Activated naive CD8-positive, alpha-beta T cell treated with anti-CD3 and anti-CD28 coated beads, Interleukin-2, amount 10 ng/mL, durations not matched to agents 7 days and 5 days (primary cell): ENCODE data around the gene PJA1. TPM values are rescaled to one million over a fixed set of nuclear protein-coding genes. Genes with fewer than 3 reads are reported as not detected.
A peak's percentile ranks its signal among the peaks of the same experiment; 100 is the strongest.

Experiments used
- ATAC-seq: fragments of 150-1000 bp; cut with Tn5 transposase; one replicate; pipeline ENCODE4 v1.10.0; 2021; ENCODE audit warnings: low read depth, moderate library complexity
- POLR2A ChIA-PET: fragments of 350-600 bp; sonication (Branson Sonifier 250); formaldehyde crosslinking; loops from one replicate; lab custom pipeline; 2021; ENCODE audit warnings: antibody characterized with exemption; lab: Charles Lee
- DNase-seq: peaks from one replicate; pipeline ENCODE4 v3.0.0; 2021
- H3K27ac Mint-ChIP-seq: one replicate; pipeline ENCODE4 v1.8.0; 2022; ENCODE audit warnings: mild to moderate bottlenecking, mixed read lengths
- H3K27me3 Mint-ChIP-seq: one replicate; pipeline ENCODE4 v1.8.0; 2022; ENCODE audit warnings: mild to moderate bottlenecking, moderate library complexity, mixed read lengths
- H3K36me3 Mint-ChIP-seq: one replicate; pipeline ENCODE4 v1.8.0; 2021; ENCODE audit warnings: mild to moderate bottlenecking, mixed read lengths
- H3K4me1 Mint-ChIP-seq: one replicate; pipeline ENCODE4 v1.8.0; 2021; ENCODE audit warnings: mixed read lengths
- H3K4me3 Mint-ChIP-seq: one replicate; pipeline ENCODE4 v1.8.0; 2022; ENCODE audit warnings: mild to moderate bottlenecking, moderate library complexity, mixed read lengths
- H3K9me3 Mint-ChIP-seq: one replicate; pipeline ENCODE4 v1.8.0; 2021; ENCODE audit warnings: mixed read lengths
- total RNA-seq, 2 experiments: library from RNA; stranded (reverse); gene quantifications; one replicate each; pipeline ENCODE4 v1.2.3, GENCODE V29; 2021

PJA1 gene
- total RNA-seq, 2 experiments from 2014 or later: 22.4 to 23.9 TPM

GRCh38 chrX:69185886-69186285 is 20.6 kb upstream of the PJA1 start:
- DNase-seq: no peak
- Mint-ChIP-seq H3K4me1 (no peaks in the 10 kb centered on the region), H3K27me3 (peaks cover 5% of the 10 kb centered on the region), H3K9me3 (no peaks in the 10 kb centered on the region), H3K4me3 (no peak overlapping the region), H3K27ac (no peak overlapping the region), H3K36me3 (no peaks in the 10 kb centered on the region)
- POLR2A ChIA-PET: no interaction called here
- no peak for ATAC-seq

- Mint-ChIP-seq H3K27me3 (peaks cover 6% of the 10 kb centered on the region), H3K36me3 (no peaks in the 10 kb centered on the region), H3K9me3 (no peaks in the 10 kb centered on the region), H3K27ac (no peak overlapping the region), H3K4me1 (no peaks in the 10 kb centered on the region), H3K4me3 (no peak overlapping the region)
- POLR2A ChIA-PET: no interaction called here
- DNase-seq (no peak), ATAC-seq (no peak)
Measured at GRCh38 chrX:69185141-69185540, 19.9 kb upstream of the PJA1 start.

DNA sequence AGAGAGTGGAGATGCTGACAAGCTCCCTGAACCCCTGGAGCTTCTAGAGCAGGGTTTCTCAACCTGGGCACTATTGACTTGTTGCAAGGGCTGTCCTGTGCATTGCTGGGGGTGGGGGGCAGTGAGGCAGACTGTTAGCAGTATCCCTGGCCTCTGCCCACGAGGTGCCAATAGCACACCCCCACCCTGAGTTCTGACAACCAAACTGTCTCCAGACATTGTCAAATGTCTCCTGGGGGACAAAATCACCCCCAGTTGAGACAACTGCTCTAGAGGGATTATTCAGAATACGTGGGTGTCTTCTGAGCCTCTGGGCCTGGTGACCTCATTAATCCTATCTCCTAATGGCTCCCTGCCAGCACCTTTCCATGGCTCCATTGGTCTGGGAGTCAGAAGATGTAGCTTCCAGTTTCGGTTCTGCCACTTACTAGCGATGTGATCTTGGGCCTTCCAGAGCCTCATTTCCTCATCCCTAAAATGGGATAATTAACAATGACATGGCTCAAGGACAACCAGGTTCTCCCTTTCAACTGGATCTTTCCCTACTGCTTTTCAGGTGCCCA is 17.6 kb upstream of the PJA1 start:
- no peak overlapping the region for H3K27ac Mint-ChIP-seq

GRCh38 chrX:69179380-69179911 is 14.2 kb upstream of the PJA1 start:
- H3K27ac Mint-ChIP-seq: no peak overlapping the region
- POLR2A ChIA-PET: no interaction called here
- H3K36me3 Mint-ChIP-seq: no peaks in the 10 kb centered on the region
- peaks cover 8% of the 10 kb centered on the region for H3K27me3 Mint-ChIP-seq
- DNase-seq (no peak), ATAC-seq (no peak)
- H3K4me1 Mint-ChIP-seq: no peaks in the 10 kb centered on the region
- H3K4me3 Mint-ChIP-seq: no peak overlapping the region
- no peaks in the 10 kb centered on the region for H3K9me3 Mint-ChIP-seq

More for the DNA sequence above, 17.6 kb upstream of the PJA1 start:
- no peak for DNase-seq
- POLR2A ChIA-PET: no interaction called here
- Mint-ChIP-seq H3K36me3 (no peaks in the 10 kb centered on the region), H3K9me3 (no peaks in the 10 kb centered on the region), H3K4me1 (no peaks in the 10 kb centered on the region), H3K27me3 (peaks cover 8% of the 10 kb centered on the region), H3K4me3 (no peak overlapping the region)
- no peak for ATAC-seq

DNA sequence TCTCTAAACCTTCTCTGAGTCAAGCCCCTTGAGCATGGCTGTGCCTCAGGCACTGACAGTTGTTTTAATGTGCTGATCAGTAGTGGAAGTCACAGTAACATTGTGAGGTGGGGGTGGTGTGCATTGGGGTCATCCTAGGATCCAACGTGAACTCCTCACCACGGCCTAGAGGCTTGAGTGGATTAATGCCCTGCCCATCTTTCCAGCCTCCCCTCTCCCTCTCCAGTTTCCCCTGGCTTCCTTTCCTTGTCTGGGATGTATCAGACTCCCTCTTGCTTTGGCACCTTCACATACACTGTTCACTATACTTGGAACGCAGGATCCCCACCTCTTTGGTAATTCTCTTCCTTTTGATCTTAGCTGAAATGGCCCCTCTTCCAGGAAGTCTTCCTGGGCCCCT is 13.3 kb upstream of the PJA1 start:
- POLR2A ChIA-PET: no interaction called here
- Mint-ChIP-seq H3K9me3 (no peaks in the 10 kb centered on the region), H3K27ac (no peak overlapping the region), H3K27me3 (peaks cover 8% of the 10 kb centered on the region), H3K4me1 (no peaks in the 10 kb centered on the region), H3K4me3 (no peak overlapping the region), H3K36me3 (no peaks in the 10 kb centered on the region)
- no peak for DNase-seq
- ATAC-seq: no peak

DNA sequence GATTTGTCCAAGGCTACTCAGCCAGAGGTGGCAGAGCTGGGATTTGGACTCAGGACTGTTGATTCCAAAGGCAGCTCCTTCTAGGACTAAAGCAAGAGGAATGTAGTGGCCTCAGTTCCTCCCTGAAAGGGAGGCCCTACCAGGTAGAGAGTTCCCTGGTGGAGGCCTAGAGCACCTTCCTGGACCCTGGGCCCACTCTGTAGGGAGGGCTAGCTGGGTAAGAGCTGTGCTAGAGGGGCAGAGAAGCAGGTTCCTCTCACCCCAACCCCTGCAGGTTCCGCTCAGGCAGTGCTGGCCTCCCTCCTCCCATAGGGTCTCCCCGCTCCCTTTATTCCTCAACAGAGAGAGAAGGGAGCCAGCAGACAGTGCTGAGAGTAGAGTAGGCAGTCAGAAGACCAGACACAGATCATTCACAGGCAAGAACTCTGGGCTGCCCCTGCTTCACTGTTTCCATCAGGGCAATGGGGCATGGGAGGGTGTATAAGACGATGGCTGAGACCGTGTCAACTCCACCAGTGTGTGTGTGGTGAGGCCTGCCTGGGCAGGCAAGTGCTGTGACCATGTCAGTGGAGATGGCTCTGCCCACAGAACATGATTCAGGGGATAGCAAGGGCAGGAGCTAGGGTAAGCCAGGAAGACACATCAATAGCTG is 12.4 kb upstream of the PJA1 start:
- no peak for ATAC-seq
- peaks cover 8% of the 10 kb centered on the region for H3K27me3 Mint-ChIP-seq
- DNase-seq: no peak
- H3K9me3 Mint-ChIP-seq: no peaks in the 10 kb centered on the region
- H3K36me3 Mint-ChIP-seq: no peaks in the 10 kb centered on the region
- H3K4me3 Mint-ChIP-seq: no peak overlapping the region
- H3K27ac Mint-ChIP-seq: no peak overlapping the region
- no peaks in the 10 kb centered on the region for H3K4me1 Mint-ChIP-seq
- POLR2A ChIA-PET: no interaction called here

DNA sequence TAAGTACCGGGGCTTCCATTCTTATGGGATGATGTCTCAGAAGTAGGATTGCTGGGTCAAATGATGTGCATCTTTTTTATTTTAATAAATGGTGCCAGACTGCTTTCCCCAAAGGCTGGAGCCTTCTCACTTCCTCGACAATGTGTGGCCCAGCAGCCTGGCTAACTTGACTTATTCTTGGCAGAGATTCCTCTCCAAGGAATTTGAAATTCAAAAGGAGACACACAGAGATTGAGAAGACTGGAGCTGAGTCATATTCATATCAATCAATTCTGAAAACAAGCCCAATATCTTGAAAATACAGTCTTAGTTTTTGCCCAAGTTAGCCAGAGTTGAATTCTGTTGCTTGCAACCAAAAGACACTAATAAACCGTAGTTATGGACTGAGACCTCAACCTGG is 10.8 kb upstream of the PJA1 start:
- no peak overlapping the region for H3K27ac Mint-ChIP-seq
- DNase-seq (no peak), ATAC-seq (no peak)
- H3K9me3 Mint-ChIP-seq: no peaks in the 10 kb centered on the region
- H3K4me3 Mint-ChIP-seq: no peak overlapping the region
- POLR2A ChIA-PET: no interaction called here
- H3K27me3 Mint-ChIP-seq: peaks cover 9% of the 10 kb centered on the region
- H3K36me3 Mint-ChIP-seq: no peaks in the 10 kb centered on the region
- no peaks in the 10 kb centered on the region for H3K4me1 Mint-ChIP-seq

DNA sequence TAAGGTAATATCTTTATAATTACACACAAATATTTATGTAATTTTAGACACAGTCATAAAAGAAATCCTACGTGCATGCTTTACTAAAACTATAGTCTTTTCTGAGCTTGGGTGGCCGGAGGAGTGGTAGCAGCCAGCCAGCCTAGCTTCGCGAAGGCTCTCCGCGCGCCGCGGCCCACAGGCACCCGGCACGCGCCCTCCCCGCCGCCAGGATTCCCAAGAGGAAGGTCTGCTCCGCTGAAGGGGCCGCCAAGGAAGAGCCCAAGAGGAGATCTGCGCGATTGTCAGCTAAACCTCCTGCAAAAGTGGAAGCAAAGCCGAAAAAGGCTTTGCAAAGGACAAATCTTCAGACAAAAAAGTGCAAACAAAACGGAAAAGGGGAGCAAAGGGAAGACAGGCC is 8.7 kb upstream of the PJA1 start:
- DNase-seq: no peak

GRCh38 chrX:69172937-69173336 is 7.7 kb upstream of the PJA1 start:
- no peaks in the 10 kb centered on the region for H3K36me3 Mint-ChIP-seq
- H3K9me3 Mint-ChIP-seq: no peaks in the 10 kb centered on the region
- no peak overlapping the region for H3K27ac Mint-ChIP-seq
- H3K4me3 Mint-ChIP-seq: no peak overlapping the region
- peaks cover 5% of the 10 kb centered on the region for H3K27me3 Mint-ChIP-seq
- no peaks in the 10 kb centered on the region for H3K4me1 Mint-ChIP-seq
- POLR2A ChIA-PET: no interaction called here
- no peak for ATAC-seq
- DNase-seq: no peak

More for the DNA sequence above, 8.7 kb upstream of the PJA1 start:
- no peak for ATAC-seq
- H3K4me1 Mint-ChIP-seq: no peaks in the 10 kb centered on the region
- no peaks in the 10 kb centered on the region for H3K36me3 Mint-ChIP-seq
- POLR2A ChIA-PET: no interaction called here
- no peak overlapping the region for H3K27ac Mint-ChIP-seq
- peaks cover 5% of the 10 kb centered on the region for H3K27me3 Mint-ChIP-seq
- no peak overlapping the region for H3K4me3 Mint-ChIP-seq
- H3K9me3 Mint-ChIP-seq: no peaks in the 10 kb centered on the region

DNA sequence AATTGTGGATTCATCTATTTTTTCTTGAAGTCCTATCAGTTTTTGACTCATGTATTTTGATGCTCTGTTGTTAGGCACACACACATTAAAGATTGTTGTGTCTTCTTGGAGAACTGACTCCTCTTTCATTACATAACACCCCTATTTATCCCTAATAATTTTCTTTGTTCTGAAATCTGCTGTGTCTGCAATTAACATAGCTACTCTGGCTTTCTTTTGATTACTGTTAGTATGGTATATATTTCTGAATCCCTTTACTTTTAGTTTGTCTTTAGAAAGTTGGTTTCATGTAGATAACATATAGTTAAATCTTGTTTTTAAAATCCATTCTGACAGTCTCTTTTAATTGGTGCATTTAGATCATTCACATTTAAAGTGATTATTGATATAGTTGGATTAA is 5.1 kb upstream of the PJA1 start:
- peaks cover 1% of the 10 kb centered on the region for H3K4me1 Mint-ChIP-seq
- POLR2A ChIA-PET: interaction anchor here (0.6 kb wide), 1 partner anchor 10 kb away, joined by 3 read pairs; no protein-coding TSS in a partner anchor

DNA sequence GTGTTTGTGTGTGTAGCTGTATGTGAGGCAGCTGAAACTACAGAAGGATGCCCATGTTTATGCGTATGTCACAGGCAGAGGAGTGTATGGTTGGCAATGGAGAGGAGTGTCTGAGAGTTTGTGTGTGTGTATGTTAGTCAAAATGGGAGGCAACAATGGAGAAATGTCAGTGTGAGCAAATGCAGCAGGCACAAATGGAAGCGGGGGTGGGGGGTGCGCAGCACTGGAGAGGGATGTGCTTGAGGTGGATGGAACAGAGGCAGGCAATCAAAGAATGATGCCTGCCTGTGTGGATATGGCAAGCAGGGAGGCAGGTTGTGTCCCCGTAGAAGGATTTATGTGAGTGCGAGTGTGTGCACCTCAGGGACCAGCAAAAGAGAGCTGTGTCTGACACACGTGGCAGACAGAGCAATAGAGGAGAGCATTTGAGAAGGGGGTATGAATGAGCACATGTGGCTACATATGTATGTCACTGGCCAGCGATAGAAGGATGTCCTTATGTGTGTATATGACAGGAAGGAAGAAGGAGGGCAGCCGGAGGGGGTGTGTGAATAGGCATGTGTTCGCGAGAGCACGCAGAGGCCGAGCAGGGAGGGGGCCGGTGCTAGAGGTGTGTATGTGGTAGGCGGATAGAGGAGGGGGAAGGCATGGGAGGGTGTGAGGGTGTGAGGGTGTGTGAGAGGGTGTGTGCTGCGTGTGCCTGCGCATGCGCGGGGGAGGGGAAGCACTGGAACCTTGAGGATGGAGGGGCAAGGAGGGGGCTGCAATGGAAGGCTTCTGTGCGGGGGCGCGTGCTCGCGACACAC is 1.1 kb downstream of the PJA1 start:
- peak; percentile 89 for ATAC-seq
- H3K4me1 Mint-ChIP-seq: peaks cover 25% of the 10 kb centered on the region
- H3K27ac Mint-ChIP-seq: peak overlapping the region; percentile 83
- peak overlapping the region; percentile 93 for H3K4me3 Mint-ChIP-seq
- peaks cover 3% of the 10 kb centered on the region for H3K27me3 Mint-ChIP-seq
- peak; percentile 65 for DNase-seq
- no peaks in the 10 kb centered on the region for H3K9me3 Mint-ChIP-seq
- POLR2A ChIA-PET: no interaction called here
- H3K36me3 Mint-ChIP-seq: peaks cover 12% of the 10 kb centered on the region

More for the DNA sequence above, 5.1 kb upstream of the PJA1 start:
- Mint-ChIP-seq H3K36me3 (no peaks in the 10 kb centered on the region), H3K27ac (no peak overlapping the region), H3K27me3 (peaks cover 5% of the 10 kb centered on the region), H3K4me3 (no peak overlapping the region), H3K9me3 (no peaks in the 10 kb centered on the region)
- no peak for DNase-seq
- no peak for ATAC-seq

GRCh38 chrX:69162361-69162865 is 2.8 kb downstream of the PJA1 start:
- DNase-seq (no peak), ATAC-seq (peak; percentile 23)

GRCh38 chrX:69161786-69162349 is 3.4 kb downstream of the PJA1 start:
- DNase-seq (no peak), ATAC-seq (no peak)
- no peaks in the 10 kb centered on the region for H3K27me3 Mint-ChIP-seq
- H3K4me3 Mint-ChIP-seq: no peak overlapping the region
- H3K27ac Mint-ChIP-seq: peak overlapping the region; percentile 83
- H3K36me3 Mint-ChIP-seq: peaks cover 12% of the 10 kb centered on the region
- no peaks in the 10 kb centered on the region for H3K9me3 Mint-ChIP-seq
- POLR2A ChIA-PET: no interaction called here
- H3K4me1 Mint-ChIP-seq: peaks cover 25% of the 10 kb centered on the region

More at GRCh38 chrX:69162361-69162865, 2.8 kb downstream of the PJA1 start:
- Mint-ChIP-seq H3K4me1 (peaks cover 25% of the 10 kb centered on the region), H3K27ac (peak overlapping the region; percentile 83), H3K27me3 (no peaks in the 10 kb centered on the region), H3K9me3 (no peaks in the 10 kb centered on the region), H3K36me3 (peaks cover 12% of the 10 kb centered on the region), H3K4me3 (peak overlapping the region; percentile 93)
- POLR2A ChIA-PET: no interaction called here
